Hematopoietic multipotent progenitor cell treated with erythropoietin and hydrocortisone succinate and interleukin-3 and kit ligand, for 6 days (in vitro differentiated cells): ENCODE results near the gene GNB3.
"Not testable (repeated sequence)": the region's sequence is repeated elsewhere in the genome, so short reads cannot be mapped to it uniquely, and the experiment has no call there.

Experiments
- DNase-seq: peaks from one replicate; pipeline ENCODE4 v3.0.0-alpha.2; 2015

Gene GNB3

DNA sequence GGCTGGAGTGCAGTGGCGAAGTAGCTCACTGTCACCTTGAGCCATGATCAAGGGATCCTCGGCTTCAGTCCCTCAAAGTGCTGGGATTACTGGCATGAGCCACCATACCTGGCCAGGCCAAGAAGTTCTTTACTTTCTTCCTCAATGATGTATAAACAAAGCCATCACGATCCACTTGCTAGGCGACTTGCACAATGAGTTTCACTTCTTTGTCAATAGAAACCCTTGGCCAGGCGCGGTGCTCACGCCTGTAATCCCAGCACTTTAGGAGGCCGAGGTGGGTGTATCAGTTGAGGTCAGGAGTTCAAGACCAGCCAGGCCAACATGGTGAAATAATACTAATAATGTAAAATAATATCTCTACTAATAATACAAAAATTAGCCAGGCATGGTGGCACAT, 46.7 kb downstream of the GNB3 start:
- DNase-seq: no peak

DNA sequence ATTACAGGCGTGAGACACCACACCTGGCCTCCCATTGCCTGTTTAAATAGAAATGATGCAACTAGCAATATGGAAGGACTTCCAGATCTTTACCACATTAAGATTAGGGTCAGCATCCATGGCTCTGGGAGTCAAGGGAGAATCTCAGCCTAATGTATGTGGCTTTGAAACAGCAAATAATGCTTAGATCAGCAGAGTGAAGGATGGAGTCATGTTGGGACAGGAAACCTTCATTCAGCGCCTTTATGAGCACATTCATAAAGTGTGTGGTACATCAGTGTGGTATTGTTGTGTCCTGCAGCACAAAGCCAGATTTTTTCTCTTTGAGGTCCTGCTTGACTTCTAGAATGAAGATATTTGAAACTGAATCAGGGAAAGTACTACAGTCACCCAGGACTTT, 47.6 kb downstream of the GNB3 start:
- DNase-seq: no peak

DNA sequence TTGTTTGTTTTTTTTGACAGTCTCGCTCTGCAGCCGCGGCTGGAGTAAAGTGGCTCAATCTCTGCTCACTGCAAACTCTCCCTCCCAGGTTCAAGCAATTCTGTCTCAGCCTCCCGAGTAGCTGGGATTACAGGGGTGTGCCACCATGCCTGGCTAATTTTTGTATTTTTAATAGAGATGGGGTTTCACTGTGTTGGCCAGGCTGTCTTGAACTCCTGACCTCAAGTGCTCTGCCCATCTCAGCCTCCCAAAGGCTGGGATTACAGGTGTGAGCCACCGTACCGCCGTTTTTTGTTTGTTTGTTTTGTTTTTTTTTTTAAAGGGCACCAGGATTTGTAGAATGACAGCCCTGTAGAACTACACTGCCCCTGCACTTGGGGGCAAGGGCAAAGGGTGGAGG, 48.1 kb downstream of the GNB3 start:
- DNase-seq: not testable (repeated sequence)

DNA sequence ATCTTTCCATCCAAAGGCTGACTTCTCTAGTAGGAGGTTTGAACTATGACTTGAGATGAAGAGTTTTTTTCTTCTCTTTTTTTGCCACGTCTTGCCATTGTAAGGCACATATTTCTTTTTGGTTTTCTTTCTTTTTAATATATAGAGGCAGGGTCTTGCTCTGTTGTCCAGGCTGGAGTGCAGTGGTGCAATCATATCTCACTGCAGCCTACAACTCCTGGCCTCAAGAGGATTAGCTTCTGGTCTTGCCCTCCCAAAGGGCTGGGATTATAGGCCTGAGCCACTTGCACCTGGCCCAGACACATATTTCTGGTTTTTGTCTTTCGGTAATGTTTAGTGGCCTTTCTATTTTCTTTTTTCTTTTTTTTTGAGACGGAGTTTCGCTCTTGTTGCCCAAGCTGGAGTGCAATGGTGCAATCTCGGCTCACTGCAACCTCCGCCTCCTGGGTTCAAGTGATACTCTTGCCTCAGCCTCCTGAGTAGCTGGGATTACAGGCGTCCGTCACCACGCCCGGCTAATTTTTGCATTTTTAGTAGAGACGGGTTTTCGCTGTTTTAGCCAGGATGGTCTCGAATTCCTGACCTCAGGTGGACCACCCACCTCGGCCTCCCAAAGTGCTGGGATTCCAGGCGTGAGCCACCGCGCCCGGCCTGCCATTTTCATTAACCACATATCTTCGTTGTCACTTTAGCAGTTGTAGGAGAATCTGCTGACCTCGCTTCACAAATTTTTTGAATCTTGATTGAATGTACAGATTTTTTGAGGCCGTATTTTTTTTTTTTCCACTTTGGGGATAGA, 49.2 kb downstream of the GNB3 start:
- DNase-seq: not testable (repeated sequence)

DNA sequence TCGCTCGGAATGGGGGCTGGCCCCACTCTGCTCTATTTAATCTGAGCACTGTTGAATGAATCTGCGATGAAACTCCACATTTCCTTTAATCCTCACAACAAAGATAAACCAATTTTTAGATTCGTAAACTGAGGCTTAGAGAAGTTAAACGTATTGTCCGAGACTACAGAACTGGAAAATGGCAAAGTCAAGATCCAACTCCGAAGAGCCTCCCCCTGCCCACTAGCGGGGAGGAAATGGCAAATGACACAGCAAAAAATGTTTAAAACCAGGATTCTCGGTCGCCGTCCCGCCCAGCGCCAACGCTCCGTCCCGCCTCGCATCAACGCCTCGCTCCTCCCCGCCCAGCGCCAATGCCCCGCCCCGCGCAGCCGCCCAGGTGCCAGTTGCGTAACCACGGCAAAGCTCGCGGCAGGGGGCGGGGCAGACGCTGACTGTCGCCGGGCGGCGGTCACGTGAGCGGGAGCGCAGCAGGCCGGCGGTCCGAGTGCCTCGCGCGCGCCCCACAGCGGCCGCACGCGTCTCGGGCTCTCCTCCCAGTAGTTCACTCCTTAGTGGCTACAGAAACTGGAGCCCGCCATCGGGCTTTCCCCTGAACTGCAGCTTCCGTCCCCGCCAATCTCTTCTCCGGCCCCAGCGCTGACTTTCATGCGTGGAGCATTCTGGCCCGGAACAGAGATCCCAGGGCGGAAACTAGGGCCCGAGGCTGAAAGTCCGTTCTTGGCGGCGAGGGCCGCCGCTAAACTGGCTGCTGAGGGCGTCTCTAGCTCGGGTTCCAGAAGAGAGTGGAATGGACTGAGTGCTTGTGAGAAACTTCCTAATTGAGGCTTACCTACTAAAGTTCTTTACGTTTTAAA, 50.3 kb downstream of the GNB3 start:
- peak; percentile 98 for DNase-seq

DNA sequence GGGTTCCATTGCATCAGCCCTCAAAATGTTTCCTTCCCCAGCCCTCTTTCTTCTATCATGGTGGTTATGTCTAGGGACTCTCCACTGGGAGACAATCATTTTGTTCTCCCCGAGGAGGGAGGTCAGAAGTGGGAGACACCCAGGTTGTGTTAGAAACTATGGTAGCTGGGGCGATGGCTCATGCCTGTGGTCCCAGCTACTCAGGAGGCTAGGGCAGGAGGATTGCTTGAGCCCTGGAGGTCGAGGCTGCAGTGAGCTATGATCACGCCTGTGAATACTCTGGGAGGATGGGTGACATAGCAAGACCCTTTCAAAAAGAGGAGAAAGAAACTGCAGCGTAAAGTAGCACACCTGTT, 50.9 kb downstream of the GNB3 start:
- DNase-seq: no peak

DNA sequence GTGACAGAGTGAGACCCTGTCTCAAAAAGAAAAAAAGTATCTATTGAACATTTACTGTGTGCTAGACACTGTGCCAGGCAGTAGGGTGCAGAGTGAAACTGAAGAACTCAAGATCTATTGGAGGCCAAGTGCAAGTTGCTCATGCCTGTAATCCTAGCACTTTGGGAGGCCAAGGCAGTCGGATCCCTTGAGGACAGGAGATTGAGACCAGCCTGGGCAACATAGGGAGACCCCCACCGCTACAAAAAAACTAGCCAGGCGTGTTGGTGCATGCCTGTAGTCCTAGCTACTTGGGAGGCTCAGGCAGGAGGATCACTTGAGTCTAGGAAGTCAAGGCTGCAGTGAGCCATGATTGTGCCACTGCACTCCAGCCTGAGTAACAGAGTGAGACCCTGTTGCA, 52.0 kb downstream of the GNB3 start:
- not testable (repeated sequence) for DNase-seq

DNA sequence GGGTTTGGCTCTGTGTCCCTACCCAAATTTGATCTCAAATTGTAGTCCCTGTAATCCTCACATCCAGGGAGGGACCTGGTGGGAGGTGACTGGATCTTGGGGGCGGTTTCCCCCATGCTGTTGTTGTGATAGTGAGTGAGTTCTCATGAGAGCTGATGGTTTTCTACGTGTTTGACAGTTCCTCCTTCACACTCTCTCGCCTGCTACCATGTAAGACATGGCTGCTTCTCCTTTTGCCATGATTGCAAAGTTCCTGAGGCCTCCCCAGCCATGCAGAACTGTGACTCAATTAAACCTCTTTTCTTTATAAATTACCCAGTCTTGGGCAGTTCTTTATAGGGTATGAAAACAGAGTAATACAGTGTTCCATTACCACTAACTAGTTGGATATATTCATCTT, 53.6 kb downstream of the GNB3 start:
- no peak for DNase-seq
